ENCODE results near the gene APOBEC4. TPM values are rescaled to one million over a fixed set of nuclear protein-coding genes. Genes with fewer than 3 reads are reported as not detected.

The APOBEC4 gene
- total RNA-seq, 1 donor from 2014 or later = not detected

- TF ChIP-seq CTCF (IDR thresholded peaks at IDR 0.05; ENCODE audit: unreplicated experiment) = no peak
- no peak overlapping the region for H3K4me3 Mint-ChIP-seq (ENCODE audit: unreplicated experiment)
- peak overlapping the region; percentile 90 for H3K27ac Mint-ChIP-seq (ENCODE audit: unreplicated experiment)
- no peak for DNase-seq (ENCODE audit: low spot score)
- peaks cover 32% of the 10 kb centered on the region for H3K4me1 Mint-ChIP-seq (ENCODE audit: unreplicated experiment)
- H3K9me3 Mint-ChIP-seq (ENCODE audit: unreplicated experiment) = no peaks in the 10 kb centered on the region
- no peaks in the 10 kb centered on the region for H3K27me3 Mint-ChIP-seq (ENCODE audit: unreplicated experiment)
- H3K36me3 Mint-ChIP-seq (ENCODE audit: low read depth, unreplicated experiment) = no peaks in the 10 kb centered on the region
Observed at GRCh38 chr1:183652107-183652506, 1.0 kb downstream of the APOBEC4 start.

GRCh38 chr1:183651612-183652011, 1.5 kb downstream of the APOBEC4 start:
- H3K27ac Mint-ChIP-seq (ENCODE audit: unreplicated experiment) = peak overlapping the region; percentile 53
- H3K4me3 Mint-ChIP-seq (ENCODE audit: unreplicated experiment) = no peak overlapping the region
- DNase-seq (ENCODE audit: low spot score) = no peak
- TF ChIP-seq CTCF (IDR thresholded peaks at IDR 0.05; ENCODE audit: unreplicated experiment) = no peak
- no peaks in the 10 kb centered on the region for H3K9me3 Mint-ChIP-seq (ENCODE audit: unreplicated experiment)
- no peaks in the 10 kb centered on the region for H3K27me3 Mint-ChIP-seq (ENCODE audit: unreplicated experiment)
- no peaks in the 10 kb centered on the region for H3K36me3 Mint-ChIP-seq (ENCODE audit: low read depth, unreplicated experiment)
- H3K4me1 Mint-ChIP-seq (ENCODE audit: unreplicated experiment) = peaks cover 34% of the 10 kb centered on the region

- no peak for DNase-seq (ENCODE audit: low spot score)
- H3K9me3 Mint-ChIP-seq (ENCODE audit: unreplicated experiment) = no peaks in the 10 kb centered on the region
- TF ChIP-seq CTCF (IDR thresholded peaks at IDR 0.05; ENCODE audit: unreplicated experiment) = no peak
- no peak overlapping the region for H3K27ac Mint-ChIP-seq (ENCODE audit: unreplicated experiment)
- H3K4me1 Mint-ChIP-seq (ENCODE audit: unreplicated experiment) = peaks cover 23% of the 10 kb centered on the region
- H3K36me3 Mint-ChIP-seq (ENCODE audit: low read depth, unreplicated experiment) = no peaks in the 10 kb centered on the region
- no peaks in the 10 kb centered on the region for H3K27me3 Mint-ChIP-seq (ENCODE audit: unreplicated experiment)
- no peak overlapping the region for H3K4me3 Mint-ChIP-seq (ENCODE audit: unreplicated experiment)
Observed at GRCh38 chr1:183648042-183648441, 5.1 kb downstream of the APOBEC4 start.

DNA sequence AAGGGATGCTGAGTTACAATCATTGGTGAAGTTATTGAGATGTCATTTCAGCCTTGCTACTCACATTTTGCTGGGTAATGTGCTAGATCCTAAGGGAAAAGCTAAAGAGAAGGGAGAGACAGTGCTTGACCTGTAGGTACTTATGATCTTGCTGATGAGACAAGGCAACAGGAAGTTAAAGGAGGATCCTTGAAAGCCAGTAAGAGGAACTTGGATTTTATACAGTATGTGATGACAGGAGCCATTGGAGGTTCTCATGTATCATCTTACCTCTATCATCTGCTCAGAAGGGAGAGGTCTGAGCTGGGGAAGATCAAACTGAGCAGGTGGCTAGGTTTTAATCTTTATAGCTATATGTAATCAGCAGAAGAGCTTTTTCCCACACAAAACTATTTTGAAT, 6.3 kb downstream of the APOBEC4 start:
- no peak for TF ChIP-seq CTCF (IDR thresholded peaks at IDR 0.05; ENCODE audit: unreplicated experiment)
- Mint-ChIP-seq H3K36me3 (ENCODE audit: low read depth, unreplicated experiment) (no peaks in the 10 kb centered on the region), H3K27me3 (ENCODE audit: unreplicated experiment) (no peaks in the 10 kb centered on the region), H3K9me3 (ENCODE audit: unreplicated experiment) (no peaks in the 10 kb centered on the region), H3K4me3 (ENCODE audit: unreplicated experiment) (no peak overlapping the region), H3K27ac (ENCODE audit: unreplicated experiment) (no peak overlapping the region), H3K4me1 (ENCODE audit: unreplicated experiment) (peaks cover 11% of the 10 kb centered on the region)
- no peak for DNase-seq (ENCODE audit: low spot score)

- Mint-ChIP-seq H3K4me3 (ENCODE audit: unreplicated experiment) (no peak overlapping the region), H3K4me1 (ENCODE audit: unreplicated experiment) (peaks cover 4% of the 10 kb centered on the region), H3K9me3 (ENCODE audit: unreplicated experiment) (no peaks in the 10 kb centered on the region), H3K27me3 (ENCODE audit: unreplicated experiment) (no peaks in the 10 kb centered on the region), H3K36me3 (ENCODE audit: low read depth, unreplicated experiment) (no peaks in the 10 kb centered on the region), H3K27ac (ENCODE audit: unreplicated experiment) (no peak overlapping the region)
- TF ChIP-seq CTCF (IDR thresholded peaks at IDR 0.05; ENCODE audit: unreplicated experiment) = no peak
- no peak for DNase-seq (ENCODE audit: low spot score)
Observed at GRCh38 chr1:183645531-183645930, 7.6 kb downstream of the APOBEC4 start.

All from endothelial cell (in vitro differentiated cells).